ENCODE results near the gene AKR1E2.

GRCh38 chr10:4809156-4809555 is 16.9 kb upstream of the AKR1E2 start:
- TF ChIP-seq EZH2 (IDR thresholded peaks at IDR 0.05; ENCODE audit: insufficient read depth, poor library complexity, severe bottlenecking) (no peak), EZH2phosphoT487 (IDR thresholded peaks at IDR 0.05; ENCODE audit: insufficient read depth, low read depth) (no peak)

Data from GM23248 (cell line).